OCI-M1 (cell line): ENCODE measurements around the gene PPP1R13B.
A peak's percentile ranks its signal among the peaks of the same experiment; 100 is the strongest.
"Not testable (repeated sequence)": the region's sequence is repeated elsewhere in the genome, so short reads cannot be mapped to it uniquely, and the experiment has no call there.

ENCODE experiments used
- DNase-seq: peaks from one replicate; lab custom pipeline; 2025; lab: John Stamatoyannopoulos, UW

Gene PPP1R13B, protein sequence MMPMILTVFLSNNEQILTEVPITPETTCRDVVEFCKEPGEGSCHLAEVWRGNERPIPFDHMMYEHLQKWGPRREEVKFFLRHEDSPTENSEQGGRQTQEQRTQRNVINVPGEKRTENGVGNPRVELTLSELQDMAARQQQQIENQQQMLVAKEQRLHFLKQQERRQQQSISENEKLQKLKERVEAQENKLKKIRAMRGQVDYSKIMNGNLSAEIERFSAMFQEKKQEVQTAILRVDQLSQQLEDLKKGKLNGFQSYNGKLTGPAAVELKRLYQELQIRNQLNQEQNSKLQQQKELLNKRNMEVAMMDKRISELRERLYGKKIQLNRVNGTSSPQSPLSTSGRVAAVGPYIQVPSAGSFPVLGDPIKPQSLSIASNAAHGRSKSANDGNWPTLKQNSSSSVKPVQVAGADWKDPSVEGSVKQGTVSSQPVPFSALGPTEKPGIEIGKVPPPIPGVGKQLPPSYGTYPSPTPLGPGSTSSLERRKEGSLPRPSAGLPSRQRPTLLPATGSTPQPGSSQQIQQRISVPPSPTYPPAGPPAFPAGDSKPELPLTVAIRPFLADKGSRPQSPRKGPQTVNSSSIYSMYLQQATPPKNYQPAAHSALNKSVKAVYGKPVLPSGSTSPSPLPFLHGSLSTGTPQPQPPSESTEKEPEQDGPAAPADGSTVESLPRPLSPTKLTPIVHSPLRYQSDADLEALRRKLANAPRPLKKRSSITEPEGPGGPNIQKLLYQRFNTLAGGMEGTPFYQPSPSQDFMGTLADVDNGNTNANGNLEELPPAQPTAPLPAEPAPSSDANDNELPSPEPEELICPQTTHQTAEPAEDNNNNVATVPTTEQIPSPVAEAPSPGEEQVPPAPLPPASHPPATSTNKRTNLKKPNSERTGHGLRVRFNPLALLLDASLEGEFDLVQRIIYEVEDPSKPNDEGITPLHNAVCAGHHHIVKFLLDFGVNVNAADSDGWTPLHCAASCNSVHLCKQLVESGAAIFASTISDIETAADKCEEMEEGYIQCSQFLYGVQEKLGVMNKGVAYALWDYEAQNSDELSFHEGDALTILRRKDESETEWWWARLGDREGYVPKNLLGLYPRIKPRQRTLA

DNA sequence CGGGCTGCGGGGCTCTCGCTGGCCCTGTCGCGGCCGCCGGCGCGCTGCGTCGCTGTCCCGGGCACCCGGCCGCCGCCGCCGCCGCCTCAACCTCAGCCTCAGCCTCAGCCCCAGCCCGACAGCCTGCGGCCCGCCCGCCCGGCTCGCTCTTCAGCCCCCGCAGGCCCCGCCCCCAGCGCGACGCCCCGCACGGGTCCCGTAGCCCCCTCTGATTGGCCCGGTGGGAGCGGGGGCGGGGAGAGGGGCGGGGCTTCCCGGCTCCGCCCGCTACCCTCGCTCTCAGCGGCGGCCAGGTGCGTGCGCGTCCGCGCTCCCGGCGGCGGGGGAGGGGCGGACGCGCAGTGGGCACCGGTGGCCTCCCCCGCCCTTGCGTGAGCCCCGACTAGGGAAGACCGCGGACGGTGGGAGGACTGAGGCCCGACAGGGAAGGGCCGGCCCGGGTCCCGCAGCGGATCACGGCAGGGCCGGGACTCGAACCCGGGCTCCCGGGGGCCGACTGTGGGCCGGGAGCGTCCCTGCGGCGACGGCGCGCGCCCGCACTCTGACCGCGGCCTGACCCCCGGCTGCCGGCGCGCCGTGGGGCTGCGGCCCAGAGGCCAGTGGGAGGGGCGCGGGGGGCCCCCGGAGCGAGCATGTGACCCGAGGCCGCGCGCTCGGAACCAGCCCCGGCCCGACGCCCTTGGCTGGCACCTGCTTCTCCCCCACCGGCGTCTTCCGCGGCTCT, at the start of gene PPP1R13B:
Gene PPP1R13B, minus strand, starts transcription at position 125 of the 724 bp plus-strand sequence. CDS start 268 bp downstream, outside the sequence.
- DNase-seq, result peak; percentile 87

DNA sequence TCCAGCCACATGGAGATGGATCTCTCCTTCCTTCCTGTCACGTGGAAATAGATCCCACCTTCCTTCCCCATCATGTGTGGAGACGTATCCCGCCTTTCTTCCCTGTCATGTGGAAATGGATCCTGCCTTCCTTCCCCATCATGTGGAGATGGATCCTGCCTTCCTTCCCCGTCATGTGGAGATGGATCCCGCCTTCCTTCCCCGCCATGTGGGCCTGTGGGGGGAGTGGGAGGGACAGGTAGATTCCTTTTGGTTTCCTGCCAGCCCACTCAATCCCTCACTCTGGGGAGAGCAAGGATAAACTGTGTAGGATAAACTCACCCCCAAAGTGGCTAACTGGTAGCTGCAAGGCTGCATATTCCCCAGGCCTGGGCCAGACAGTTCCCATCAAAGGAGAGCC, 49.2 kb upstream of the PPP1R13B start:
- no peak for DNase-seq

DNA sequence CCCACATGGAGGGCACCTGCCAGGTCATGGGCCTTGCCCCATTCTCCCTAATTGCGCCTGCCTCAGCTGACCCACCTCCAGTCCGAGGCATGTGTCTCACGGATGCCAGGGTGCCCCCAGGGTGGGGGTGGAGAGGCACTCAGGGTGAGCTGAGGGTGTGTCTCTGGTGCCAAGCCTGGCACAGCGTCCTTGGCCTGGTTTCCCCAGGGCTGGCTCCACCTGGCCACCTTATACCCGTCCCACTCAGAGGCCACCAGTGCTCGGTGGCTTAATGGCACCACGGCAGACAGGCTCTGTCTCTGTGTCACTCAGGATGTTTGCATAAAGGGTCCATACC, 47.3 kb upstream of the PPP1R13B start:
- DNase-seq, result no peak

DNA sequence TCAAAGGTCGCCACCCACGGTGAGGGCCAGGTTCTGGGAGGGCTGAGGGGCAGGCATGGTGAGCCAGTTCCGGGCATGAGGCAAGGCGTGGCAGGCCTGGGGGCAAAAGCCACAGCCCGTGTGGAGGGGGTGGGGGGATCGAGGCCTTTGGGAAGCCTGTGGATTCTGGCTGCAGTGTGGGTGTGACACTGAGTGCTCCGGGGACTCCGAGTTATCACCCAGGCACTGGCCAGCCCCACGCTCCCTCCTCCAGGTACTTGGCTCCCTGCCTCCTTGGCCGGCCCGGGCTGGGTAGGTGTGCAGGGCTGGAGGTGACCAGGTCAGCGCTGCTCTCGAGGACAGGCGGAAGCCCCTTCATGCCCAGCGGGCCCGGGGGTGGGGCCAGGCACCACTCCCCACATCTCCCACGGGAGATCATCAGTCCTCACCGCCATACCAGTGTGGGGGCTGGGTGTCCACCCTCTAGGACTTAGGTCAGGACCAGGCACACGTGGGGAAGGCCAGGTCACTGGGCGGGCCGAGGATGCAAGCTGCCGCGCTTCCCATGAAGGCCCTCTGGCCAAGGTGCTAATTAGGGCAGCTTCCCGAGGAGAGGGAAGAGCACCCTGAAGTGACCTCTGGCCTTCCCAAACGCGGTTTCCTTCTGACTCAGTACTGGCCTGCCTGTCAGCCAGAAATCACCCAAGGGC, 46.8 kb upstream of the PPP1R13B start:
- no peak for DNase-seq

DNA sequence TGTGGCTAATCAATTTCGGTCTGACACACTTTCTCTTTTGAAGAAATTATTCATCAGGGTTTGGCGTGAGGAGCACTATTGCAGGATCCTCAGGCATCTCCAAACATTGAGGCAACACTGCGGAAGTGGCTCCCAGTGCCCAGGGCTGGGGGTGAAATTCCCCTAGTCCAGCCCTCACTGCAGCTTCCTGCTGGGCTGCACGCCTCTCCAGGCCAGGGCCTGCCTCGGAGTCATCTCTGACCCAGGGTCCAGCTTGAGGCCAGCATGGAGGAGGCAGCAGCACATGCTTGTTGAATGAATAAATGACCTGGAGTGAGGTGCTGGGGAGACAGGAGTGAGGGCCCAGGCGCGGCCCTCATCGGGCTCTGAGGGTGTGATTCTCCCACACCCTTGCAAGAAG, 44.9 kb upstream of the PPP1R13B start:
- DNase-seq, result no peak

DNA sequence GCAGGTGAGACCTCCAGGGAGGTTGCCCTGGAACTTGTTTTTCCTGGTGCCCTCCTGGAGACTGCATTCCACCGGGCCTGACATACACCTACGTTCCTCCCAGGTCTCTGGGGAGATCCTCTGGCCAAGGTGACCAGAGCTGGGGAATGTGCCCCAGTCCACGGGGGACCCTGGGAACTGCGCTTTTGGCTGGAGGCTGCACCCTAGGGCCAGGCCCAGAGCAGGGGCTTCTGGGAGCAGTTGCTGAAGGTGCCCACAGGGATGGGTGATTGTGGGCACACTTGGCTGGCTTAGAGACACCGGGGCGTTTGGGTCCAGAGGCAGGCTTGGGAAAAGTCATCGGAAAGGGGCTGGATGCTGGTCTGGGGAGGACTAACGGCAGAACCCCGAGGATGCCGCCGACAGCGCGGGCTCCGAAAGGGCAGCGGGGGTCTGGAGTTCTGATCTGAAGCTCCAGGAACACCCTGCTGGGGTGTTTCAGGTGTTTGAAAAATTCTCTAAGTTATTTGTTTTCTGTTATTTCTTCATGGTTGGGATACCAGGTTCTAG, 44.4 kb upstream of the PPP1R13B start:
- DNase-seq, result no peak

DNA sequence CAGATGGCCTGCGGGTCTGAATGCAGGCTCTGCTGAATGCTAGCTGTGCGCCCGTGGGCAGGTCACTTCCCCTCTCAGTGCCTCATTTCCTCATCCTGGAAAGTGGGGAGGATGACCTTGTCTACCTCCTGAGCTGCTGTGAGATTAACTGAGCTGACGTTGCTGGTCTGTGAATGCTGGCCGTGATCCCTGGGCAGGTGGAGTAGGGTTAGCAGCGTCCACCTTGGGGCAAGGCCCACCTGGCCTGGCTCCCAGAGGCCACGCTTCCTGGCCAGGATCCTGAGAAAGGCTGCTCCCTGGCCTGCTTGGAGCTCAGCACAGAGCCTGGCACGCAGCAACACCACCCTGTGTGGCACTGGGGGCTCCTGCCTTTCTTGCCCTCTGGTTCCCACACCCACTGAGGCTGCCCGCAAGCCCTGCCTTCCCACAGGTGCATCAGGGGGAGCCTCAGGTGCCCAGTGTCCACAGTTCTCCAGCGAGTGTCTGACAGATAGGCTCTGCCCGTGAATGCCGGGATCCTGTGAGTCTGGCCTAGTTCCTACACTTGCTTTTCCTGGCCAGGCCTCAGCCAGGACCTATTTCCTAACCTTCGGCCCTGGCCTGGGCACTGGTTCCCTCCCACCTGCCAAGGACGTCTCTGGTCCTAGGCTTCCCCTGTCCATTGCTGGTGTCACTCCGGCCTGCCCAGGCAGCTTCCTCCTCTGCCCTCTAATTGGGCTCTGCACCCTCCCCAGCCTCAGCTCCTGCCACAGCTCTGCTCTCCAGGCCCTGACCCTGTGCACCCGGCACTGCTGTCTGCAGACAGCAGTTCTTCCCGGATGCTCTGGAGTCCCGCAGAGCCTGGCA, 43.7 kb upstream of the PPP1R13B start:
- no peak for DNase-seq

DNA sequence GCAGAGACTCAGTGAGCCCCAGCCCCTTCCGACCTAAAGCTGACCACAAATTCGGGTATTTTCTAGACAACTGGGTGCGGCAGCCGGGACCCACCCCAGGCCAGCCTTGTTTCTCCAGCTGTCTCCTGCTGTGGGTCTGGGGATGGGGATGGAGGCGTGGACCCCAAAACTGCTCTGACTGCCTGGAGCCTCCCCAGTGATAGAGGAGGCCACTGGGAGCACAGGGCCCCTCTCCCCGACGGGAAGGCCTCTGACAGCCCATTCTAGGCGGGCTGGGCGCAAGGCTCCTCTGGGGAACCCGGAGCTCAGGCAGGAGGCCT, 42.6 kb upstream of the PPP1R13B start:
- no peak for DNase-seq

DNA sequence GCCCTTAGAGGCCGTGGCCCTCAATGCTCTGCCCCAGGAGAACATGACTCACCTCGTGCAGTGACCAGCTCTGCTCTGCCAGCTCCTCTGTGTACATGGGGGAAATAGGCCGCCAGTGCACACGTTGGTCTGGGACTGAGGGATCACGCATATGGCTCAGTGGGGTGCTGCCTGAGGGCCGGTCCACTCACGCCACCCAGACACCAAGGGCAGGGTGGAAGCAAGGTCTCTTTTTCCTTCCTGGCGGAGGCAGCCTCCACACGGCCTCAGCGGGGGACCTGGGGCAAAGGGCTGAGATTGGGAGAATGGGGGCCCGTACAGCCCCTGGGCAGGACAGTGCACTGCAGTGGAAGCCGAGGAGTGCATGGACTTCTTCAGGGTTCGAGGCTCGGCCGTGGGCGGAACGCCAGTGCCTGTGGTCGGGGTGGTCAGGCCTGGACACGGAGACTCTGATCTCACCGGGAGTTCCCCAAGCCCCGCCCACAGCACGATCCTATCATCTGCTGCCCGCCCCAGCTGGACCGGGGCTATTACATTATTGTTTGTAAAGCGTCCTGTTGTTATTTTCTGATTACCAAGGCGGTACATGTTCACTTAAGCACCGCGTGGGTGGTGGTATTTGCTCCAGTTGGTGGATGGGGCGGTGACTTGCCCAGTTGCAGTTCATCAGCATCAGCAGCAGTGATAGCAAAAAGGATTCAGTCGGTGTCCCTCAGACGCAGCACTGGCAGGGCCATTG, 42.1 kb upstream of the PPP1R13B start:
- peak; percentile 44 for DNase-seq

DNA sequence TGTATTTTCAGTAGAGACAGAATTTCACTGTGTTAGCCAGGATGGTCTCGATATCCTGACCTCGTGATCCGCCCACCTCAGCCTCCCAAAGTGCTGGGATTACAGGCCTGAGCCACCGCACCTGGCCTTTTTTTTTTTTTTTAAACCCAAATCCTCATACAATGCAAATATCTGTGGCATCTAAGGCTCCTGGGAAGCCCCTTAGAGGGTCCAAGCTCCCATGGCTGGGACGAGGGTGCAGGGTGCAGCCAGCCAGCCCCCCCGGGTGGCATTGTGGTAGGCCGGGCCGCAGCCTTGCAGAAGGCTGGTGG, 41.6 kb upstream of the PPP1R13B start:
- not testable (repeated sequence) for DNase-seq

DNA sequence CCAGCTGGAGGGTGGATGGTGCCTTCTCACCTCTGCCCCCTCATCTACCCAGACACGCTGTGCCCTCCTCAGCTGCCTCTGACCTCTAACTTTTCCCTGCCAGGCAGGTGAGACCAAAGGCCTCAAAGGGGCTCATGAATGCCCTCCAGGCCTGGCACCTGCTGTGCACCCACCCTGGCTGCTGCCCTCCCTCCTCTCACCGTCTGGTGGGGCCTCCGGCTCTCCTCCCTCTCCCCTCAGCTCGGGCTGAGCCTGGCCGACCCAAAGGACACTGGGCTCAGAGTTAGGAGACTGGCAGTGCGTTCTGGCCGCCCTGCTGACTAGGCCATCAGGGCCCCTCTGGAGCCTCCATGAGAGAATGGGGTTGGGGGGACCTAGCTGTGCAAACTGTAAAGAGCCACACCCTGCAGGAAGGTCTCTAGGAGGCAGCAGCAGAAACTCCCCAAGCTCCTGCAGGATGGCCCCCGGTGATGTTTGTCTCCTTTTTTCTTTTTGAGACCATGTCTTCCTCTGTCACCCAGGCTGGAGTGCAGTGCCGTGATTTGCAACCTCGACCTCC, 40.3 kb upstream of the PPP1R13B start:
- DNase-seq, result no peak

DNA sequence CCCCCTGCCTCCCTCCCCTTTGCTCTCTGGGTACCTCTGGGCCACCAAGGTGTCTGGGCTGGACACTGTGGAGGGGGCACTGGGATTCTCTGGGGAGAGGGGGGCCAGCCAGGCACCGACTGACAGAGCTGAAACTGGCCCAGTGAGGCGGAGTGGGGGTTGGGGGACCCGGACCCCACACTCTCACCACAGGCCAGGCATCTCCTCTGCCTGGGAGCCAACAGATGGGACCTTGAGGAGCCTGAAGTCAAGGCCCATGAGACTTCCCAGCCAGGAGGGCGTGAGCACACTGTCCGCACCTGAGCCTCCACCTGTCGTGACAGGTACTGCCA, 39.8 kb upstream of the PPP1R13B start:
- DNase-seq, result no peak

DNA sequence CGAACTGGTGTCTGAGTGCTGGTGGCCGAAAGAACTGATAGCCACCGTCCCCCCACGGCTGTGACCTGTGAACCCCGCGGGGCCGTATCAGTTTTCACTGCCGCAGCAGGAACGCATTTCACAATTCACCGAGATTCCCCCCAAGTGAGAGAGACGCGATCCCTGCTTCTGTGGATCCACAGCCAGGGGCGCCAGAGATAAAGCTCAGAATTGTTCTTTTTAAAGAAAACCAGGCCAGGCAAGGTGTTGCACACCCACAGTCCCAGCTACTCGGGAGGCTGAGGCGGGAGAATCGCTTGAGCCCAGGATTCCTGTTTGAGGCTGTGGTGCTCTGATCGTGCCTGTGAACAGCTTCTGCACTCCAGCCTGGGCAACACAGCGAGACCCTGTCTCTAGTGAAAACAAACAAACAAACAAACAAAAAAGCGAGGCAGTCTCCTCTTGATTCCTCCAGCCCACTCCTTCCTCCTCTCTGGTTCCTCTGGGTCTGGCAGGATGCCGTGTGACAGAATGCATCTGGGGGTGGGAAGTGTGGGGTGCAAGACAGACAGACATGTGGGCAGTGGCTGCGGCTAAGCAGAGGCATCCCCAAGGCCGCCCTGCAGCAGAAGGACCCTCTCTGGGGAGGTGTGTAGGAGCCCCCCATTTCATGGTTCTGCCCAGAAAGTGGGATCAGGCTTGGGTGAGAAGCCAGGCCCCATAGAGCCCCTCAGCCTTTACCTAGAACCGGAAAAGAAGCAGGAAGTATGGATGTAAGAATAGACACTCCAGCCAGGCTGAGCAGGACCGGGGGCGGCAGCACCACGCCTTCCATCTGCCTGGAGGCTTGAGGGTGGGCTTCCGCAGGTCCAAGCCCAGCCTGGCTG, 39.2 kb upstream of the PPP1R13B start:
- peak; percentile 12 for DNase-seq

DNA sequence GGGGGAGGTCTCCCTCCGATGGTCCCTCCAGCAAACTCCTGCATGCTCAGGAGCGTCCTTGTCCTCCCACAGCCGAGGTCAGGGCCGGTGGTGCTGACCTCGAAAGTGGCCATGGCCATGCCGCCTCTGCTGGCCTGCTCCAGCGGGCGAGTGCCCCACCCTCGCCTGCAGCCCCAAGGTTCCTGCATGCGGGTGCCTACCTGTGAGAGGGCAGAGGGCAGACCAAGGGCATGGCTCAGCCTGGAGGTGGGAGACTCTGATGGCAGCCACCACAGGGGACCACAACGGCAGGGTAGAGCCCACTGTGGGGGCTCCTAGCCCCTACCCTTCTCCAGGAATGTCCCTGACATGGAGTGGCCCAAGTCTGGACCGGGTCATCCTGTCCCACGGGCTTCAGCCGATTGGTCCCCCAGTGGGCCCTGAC, 38.1 kb upstream of the PPP1R13B start:
- DNase-seq, result no peak

DNA sequence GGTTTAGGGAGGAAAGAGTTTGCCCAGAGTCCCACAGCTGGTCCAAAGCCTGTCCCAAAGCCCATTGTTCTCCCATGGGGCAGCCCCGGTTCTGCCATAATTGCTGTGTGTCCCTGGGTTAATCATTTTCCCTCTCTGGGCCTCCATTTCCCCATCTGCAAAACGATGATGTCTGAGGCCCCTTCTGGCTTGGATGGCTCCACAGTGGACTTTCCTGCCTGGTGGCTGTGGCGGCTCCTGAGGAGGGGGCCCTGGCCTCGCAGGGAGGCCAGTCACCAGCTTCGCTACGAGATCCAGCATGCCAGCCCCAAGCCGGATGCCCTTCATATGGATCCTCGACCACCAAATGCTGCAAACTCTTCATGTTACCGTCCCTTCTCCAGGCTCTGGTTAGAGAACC, 37.5 kb upstream of the PPP1R13B start:
- DNase-seq, result no peak

DNA sequence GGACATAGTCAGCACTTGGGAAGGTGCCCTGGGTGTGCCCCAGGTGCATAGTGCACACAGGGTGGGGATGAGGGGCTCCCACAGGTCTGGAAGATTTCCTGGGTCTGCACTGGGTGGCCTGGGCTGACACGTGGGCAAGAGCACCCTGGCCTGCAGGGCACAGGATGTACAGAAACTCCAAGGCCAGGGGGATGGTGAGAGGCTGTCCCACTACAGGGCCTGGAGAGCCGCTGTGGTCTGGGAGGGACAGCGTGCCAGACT, 35.8 kb upstream of the PPP1R13B start:
- DNase-seq, result no peak

DNA sequence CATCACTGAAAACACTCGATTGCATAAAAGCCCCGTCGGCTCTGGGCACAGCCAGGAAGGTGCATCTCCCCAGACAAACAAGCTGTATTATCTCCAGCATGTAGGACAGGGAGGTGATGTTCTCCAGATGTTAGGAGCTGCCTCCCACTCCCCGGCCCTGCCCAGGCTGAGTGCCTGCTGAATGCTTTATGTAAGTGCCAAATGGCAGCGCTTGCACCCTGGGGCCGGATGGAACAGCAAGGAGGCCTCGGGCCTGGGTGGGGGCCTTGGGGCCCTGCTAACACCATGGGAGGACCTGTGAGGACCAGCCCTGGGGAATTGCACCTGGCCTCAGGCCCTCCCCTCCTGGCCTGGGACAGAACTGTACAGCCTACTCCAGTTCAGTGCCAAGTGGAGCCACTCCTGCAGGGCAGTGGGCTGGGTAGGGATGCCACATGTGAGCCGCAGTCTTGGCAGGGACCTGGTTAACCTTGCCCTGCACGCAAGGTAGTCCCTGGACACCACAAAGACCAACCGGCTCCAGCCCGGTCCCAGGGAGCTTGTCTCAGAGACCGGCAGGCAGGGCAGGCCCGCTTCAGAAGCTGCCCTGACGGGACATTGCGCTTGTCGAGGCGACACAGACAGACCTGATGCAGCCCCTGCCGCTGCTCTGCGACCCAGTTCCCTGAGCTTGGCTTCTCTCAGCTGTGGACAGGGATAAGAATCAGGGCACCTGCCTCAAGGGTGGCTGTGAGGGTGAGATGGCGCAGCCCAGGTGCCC, 35.3 kb upstream of the PPP1R13B start:
- no peak for DNase-seq
